ENCODE data around the gene CUL3.

The CUL3 gene

GRCh38 chr2:224472137-224472536 lies 113.0 kb downstream of the CUL3 start:
- no peak for DNase-seq (ENCODE audit: low read depth)

- DNase-seq (ENCODE audit: low read depth) = no peak
Measured at GRCh38 chr2:224469374-224469964, 115.7 kb downstream of the CUL3 start.

- no peak for DNase-seq (ENCODE audit: low read depth)
Measured at GRCh38 chr2:224466304-224466895, 118.8 kb downstream of the CUL3 start.

GRCh38 chr2:224461391-224461790 lies 123.8 kb downstream of the CUL3 start:
- DNase-seq (ENCODE audit: low read depth) = no peak

- no peak for DNase-seq (ENCODE audit: low read depth)
Measured at GRCh38 chr2:224457408-224458096, 127.6 kb downstream of the CUL3 start.

- no peak for DNase-seq (ENCODE audit: low read depth)
Measured at GRCh38 chr2:224453892-224454291, 131.3 kb downstream of the CUL3 start.

GRCh38 chr2:224449212-224450147 lies 135.7 kb downstream of the CUL3 start:
- DNase-seq (ENCODE audit: low read depth) = no peak

GRCh38 chr2:224448236-224448635 lies 136.9 kb downstream of the CUL3 start:
- no peak for DNase-seq (ENCODE audit: low read depth)

- DNase-seq (ENCODE audit: low read depth) = no peak
Measured at GRCh38 chr2:224444783-224445182, 140.4 kb downstream of the CUL3 start.

- DNase-seq (ENCODE audit: low read depth) = no peak
Measured at GRCh38 chr2:224444021-224444420, 141.1 kb downstream of the CUL3 start.

GRCh38 chr2:224442071-224442967 lies 142.8 kb downstream of the CUL3 start:
- no peak for DNase-seq (ENCODE audit: low read depth)

GRCh38 chr2:224440988-224441387 lies 144.2 kb downstream of the CUL3 start:
- DNase-seq (ENCODE audit: low read depth) = no peak

GRCh38 chr2:224438726-224439125 lies 146.4 kb downstream of the CUL3 start:
- no peak for DNase-seq (ENCODE audit: low read depth)

- DNase-seq (ENCODE audit: low read depth) = no peak
Measured at GRCh38 chr2:224436634-224437033, 148.5 kb downstream of the CUL3 start.

- DNase-seq (ENCODE audit: low read depth) = no peak
Measured at GRCh38 chr2:224434618-224435017, 150.5 kb downstream of the CUL3 start.

GRCh38 chr2:224433442-224433841 lies 151.7 kb downstream of the CUL3 start:
- DNase-seq (ENCODE audit: low read depth) = no peak

GRCh38 chr2:224432003-224432579 lies 153.1 kb downstream of the CUL3 start:
- no peak for DNase-seq (ENCODE audit: low read depth)

GRCh38 chr2:224429441-224429810 lies 155.7 kb downstream of the CUL3 start:
- no peak for DNase-seq (ENCODE audit: low read depth)

- DNase-seq (ENCODE audit: low read depth) = no peak
Measured at GRCh38 chr2:224428787-224429440, 156.2 kb downstream of the CUL3 start.

GRCh38 chr2:224427471-224427870 lies 157.7 kb downstream of the CUL3 start:
- no peak for DNase-seq (ENCODE audit: low read depth)

GRCh38 chr2:224426656-224427055 lies 158.5 kb downstream of the CUL3 start:
- DNase-seq (ENCODE audit: low read depth) = no peak

Measured in stimulated activated CD8-positive, alpha-beta memory T cell treated with anti-CD3 and anti-CD28 coated beads, Interleukin-15, amount 100 ng/mL, for 24 hours (primary cell).